DMS53 treated with DMSO at 0.1 percent for 48 hours (cell line): ENCODE data around the gene AUTS2.

ENCODE experiments used
- DNase-seq: peaks from one replicate; lab custom pipeline; 2025; ENCODE audit not compliant: unreplicated experiment; lab: John Stamatoyannopoulos, UW

Gene AUTS2

DNA sequence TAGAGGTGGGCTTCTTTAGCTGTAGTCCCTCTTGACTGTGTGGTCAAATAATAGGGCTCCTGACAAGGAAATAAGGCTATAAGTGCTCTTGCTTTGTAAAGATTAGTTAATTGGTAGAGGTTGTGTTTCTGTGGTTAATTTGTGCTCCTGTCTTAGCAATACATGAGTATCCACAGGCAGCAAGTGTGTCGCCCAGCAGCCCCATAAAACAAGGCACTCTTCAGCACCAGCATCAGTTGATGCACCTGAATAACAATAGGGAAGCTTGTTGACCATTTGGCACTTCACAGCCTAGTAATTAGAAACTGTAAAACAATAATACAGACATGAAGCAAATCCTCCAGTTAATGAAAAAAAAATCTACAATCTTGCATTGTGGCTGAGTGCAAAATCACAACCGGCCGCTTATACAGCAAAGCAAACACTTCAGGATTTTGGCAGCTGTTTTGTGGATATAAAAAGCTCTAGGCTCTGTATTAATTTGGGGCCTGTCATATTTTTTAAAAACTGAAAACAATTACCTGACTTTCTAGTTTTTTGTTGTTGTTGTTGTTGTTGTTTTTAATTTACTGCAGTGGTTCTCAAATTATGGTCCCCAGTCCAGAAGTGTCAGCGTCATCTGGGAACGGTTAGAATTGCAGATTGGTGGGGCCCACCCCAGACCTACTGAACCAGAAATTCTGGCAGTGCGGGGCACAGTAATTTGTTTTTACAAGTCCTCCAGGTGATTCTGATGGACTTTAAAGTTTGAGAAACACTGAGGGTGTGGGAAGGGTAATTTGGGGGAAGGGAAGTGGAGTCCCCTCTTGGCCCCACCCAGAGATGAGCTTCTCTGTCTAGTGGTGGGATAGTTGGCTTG is 56.8 kb downstream of the AUTS2 start:
- no peak for DNase-seq

GRCh38 chr7:69656077-69656476 is 57.8 kb downstream of the AUTS2 start:
- DNase-seq = no peak

DNA sequence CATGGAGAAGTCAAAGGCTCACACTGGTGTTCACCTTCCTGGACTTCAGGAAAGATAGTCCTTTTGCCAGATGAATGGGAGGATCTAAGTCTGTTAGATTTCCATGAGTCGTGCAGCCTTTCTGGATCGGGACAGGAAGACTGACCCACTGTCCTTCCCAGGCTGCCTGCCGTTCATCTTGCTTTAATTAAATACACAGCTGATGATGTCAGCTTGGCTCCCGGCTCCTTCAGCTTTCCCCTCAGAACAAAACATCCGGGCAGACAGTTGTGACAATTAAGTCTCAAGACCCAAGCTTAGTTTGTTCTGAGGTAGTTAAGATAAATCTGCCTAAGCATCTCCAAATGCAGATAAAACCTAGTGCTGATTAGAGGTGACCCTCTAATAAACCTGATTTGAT is 58.6 kb downstream of the AUTS2 start:
- DNase-seq = no peak

DNA sequence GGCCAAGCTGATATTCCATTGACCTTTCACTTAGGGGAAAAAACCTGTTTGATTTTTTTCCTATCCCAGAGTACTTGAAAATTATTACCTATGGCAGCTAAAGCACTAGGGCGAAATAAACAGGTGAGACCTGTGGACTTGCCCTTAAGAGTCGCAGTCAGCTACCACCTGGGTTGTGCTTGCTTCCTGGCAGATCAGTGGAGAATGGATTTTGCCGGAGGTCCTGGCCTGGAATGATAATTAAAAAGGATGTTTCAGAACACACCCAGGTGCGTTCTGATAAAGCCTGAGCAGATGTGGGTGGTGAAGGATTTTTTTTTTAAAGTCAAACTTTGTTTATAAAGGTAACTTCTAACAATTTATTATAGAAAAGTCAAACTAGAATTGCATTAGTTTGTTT is 59.1 kb downstream of the AUTS2 start:
- no peak for DNase-seq

DNA sequence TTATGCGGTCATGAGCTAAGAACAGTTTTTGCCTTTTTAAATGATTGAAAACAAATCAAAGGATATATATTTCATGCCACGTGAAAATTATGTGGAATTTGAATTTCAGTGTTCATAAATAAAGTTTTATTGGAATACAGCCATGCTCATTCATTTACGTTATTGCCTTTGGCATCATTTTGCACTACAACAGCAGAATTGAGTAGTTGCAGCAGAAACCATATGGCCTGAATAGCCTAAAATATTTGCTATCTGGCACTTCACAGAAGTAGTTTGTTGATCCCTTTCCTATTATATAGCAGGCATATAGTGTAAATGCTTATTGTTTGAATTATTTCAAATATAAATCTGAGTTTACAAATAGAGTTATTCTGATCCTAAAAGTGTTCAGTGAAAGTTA is 59.7 kb downstream of the AUTS2 start:
- DNase-seq = no peak

DNA sequence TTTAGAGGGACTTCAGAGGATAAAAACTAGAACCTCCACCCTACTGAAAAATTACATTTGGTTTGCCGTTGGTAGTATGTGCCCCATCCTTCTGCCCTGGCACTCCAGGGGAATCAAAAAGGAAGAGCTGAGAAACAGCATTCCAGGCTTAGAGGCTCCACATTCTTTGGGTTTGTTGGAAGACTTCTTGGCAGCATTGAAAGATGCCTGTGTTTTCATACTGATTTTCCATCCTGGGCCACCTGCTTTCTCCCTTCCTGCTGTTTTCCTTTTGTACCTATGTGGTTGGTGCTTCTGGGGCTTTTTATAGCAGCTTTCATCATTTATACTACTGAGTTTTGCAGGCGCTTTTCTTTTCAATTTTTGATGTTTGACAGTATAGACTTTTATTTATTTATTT is 61.7 kb downstream of the AUTS2 start:
- no peak for DNase-seq

DNA sequence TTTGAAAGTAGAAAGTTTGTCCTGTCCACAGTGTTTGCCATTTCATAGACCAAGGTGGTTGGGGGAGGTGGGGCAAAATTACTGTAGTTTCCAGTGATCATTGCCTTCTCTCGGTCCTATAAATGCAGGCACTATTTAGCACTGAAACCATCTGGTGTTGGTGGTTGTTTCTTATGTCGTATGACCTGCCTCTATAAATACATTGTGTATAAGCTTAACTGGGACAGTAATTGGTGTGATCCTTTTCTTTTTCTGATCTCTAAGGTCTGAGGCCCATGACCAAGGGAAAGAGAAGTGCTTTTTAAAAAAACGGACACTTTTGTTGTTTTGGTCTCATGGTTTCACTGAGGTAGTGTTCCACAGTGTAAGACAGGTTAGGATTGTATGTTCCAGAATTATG is 63.1 kb downstream of the AUTS2 start:
- no peak for DNase-seq

GRCh38 chr7:69663911-69664832 is 65.9 kb downstream of the AUTS2 start:
- DNase-seq = no peak

GRCh38 chr7:69665369-69665768 is 67.1 kb downstream of the AUTS2 start:
- DNase-seq = no peak

DNA sequence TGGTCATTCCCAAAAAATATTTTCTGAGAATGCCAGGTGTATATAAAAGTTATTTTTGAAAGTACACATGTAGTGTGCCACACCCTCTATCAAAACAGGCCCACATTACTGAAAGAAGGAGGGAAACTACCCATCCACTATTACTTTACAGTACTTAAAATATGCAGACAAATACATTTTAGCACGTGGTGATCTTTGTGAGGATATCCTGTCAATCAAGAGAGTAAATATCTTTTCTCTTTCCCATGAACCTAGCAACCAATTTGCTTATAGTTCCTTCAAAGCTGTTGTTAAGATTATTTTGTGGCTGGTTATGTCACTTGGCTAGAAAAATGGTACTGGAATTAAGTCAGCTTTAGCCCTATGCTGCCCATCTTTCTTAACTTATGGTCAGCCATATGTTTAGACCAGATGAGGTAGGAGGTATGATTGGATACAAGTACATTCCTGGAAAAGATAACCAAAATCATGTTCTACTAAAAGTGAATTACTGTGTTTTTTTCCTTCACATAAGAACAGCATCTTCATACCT is 70.1 kb downstream of the AUTS2 start:
- DNase-seq = no peak

GRCh38 chr7:69670701-69671100 is 72.4 kb downstream of the AUTS2 start:
- no peak for DNase-seq

GRCh38 chr7:69673074-69673473 is 74.8 kb downstream of the AUTS2 start:
- DNase-seq = no peak

DNA sequence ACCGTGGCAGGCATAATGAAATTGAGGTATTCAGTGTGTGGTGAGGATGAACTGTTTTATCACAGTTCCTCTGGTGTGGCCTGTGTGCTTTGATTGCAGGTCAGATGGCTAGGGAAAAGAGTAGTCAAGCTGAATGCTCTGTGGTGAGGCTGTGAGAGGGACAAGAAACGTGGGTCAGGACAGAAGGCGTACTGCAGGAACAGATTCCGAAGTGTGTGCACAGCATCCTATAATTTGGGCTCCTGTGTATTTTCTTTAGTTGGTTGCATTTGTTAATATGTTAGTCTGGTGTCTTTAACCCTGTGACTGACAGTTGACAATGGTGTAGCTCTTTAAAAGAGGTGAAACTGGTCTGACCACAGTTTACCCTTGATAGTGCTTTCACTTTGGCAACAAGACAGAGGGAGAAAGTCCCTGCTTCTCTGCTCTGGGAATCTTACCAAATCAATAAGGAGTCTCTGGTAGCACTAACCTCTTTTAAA is 76.5 kb downstream of the AUTS2 start:
- DNase-seq = peak; percentile 13

DNA sequence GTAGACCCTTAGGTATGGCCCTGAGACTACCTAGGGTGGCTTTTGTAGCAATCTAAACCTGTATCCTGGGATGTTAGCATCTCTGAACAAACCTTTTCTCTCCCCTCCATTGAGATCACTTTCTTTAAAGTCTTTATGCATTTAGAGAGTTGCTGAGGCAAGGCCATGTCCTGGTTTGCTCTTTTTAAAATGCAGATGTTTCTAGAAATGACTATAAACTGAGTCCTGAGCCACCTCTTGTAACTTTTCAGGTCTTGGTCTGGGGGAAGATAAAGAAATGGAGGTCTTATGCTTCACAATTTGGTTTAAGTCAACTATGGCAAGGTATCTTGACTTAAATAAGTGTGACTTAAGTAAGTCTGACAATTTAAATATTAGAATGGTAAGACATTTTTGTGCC is 78.0 kb downstream of the AUTS2 start:
- DNase-seq = no peak

- DNase-seq = no peak
Observed at GRCh38 chr7:69677054-69677852, 79.0 kb downstream of the AUTS2 start.

- DNase-seq = no peak
Observed at GRCh38 chr7:69677881-69678493, 79.7 kb downstream of the AUTS2 start.

DNA sequence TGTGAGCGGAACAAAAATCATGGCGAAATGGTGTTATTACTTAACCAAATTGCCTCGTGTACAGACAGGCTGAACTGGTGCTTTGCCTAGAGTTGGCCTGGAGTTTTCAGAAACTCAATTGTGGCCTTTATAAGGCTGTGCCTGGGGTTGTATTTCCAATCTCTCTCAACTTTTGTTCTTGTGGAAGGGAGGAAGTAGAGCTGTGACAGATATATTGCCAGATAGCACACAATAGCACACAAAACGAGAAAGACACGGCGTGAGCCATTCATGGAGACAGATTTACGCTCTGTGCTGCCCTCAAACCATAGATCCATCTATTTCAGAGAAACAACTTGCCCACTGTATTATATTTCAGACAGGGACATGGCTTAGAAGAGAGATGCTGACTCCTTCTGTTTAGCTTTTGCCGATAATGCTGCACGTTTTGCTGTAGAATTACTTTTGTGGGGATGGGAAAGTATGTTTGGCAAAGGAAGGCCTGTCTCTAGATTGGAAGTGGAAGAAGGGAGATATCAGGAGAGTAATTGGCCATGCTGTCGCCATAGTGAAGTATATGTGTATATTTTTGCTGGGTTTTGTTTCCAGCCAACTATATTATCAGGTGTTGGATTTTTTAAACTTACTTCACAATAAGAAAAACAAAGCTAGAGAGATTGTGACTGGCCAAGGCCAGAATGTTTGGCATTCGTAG is 80.4 kb downstream of the AUTS2 start:
- DNase-seq = no peak

GRCh38 chr7:69681181-69681580 is 82.9 kb downstream of the AUTS2 start:
- no peak for DNase-seq

DNA sequence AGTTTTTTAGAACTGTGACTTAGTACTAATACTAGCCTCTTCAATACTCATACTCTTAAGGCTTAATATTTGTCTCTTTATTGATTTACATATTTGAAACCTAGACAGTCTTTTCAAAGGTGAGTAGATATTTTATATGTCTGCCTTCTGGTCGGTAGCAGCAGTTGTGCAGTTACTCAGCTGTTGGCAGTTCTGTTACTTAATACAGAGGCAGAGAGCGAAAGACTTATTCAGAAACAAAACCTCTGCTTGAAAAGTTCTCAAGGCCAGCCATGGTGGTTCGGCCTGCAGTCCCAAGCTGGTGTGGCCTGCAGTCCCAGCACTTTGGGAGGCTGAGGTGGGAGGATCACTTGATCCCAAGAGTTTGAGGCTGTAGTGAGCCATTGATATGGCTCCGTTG is 84.2 kb downstream of the AUTS2 start:
- DNase-seq = no peak

DNA sequence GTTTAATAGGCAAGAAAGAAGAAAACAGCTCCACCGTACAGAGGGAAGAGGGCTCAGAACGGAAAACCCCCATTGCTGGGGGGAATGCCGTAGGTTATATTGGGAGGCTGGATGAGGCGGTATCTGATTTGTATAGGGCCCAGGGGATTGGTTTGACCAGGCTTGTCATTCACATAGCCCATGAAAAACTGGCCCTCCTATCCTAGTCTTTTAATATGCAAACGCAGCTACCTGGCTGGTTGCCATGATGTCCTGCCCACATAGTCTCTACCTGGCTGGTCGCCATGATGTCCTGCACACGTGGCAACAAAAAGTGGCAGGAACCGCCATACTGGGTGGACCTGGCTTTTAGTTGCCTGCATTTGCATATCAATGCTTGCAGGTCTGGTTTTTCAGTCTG is 84.7 kb downstream of the AUTS2 start:
- DNase-seq = no peak
